ENCODE results near the gene AP3D1.

AP3D1 gene

GRCh38 chr19:2079076-2079864 is 72.1 kb downstream of the AP3D1 start:
- H3K9ac ChIP-seq = 0 out of 2 replicates have a peak overlapping the region, but pooled peaks have one; percentile 29
- H3K4me1 ChIP-seq = peaks cover 100% of the 10 kb centered on the region
- no peak for TF ChIP-seq Cebpa-rat (IDR thresholded peaks at IDR 0.05)
- H3K36me3 ChIP-seq = peaks cover 48% of the 10 kb centered on the region
- H3K27ac ChIP-seq = no peak overlapping the region
- no peaks in the 10 kb centered on the region for H3K9me3 ChIP-seq
- no peaks in the 10 kb centered on the region for H3K27me3 ChIP-seq
- H4K20me1 ChIP-seq = peaks cover 92% of the 10 kb centered on the region
- no peak overlapping the region for H3K4me3 ChIP-seq
- H3K4me2 ChIP-seq = peak overlapping the region; percentile 55

DNA sequence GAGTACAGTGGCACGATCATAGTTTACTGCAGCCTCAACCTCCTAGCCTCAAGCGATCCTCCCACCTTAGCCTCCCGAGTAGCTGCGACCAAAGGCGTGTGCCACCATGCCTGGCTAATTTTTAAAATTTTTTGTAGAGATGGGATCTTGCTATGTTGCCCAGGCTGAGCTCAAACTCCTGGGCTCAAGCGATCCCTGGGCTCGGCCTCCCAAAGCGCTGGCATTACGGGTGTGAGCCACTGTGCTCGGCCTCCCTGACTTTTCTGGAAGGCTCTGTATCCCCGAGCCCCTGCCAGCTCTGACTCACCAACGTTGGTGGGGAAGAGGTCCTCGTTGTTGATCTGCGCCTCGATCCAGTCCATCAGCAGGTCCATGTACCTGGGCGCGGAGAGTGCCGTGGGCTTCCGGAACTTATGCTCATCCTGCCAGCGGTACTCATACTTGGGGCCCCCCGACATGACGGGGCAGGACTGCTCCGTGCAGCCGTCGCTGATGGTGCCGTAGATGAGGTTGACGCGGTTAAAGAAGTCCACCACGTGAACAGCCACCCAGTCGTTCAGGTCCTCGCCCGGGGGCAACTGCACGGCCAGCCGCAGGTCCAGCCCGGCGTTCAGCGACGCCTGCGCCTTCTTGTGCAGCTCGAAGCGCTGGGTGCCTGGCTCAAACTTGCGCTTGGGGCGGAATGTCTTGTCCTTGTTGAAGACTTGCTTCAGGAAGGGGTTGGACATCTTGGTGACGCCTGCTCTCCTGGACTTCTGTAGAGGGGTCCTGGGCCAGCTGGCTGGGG is 73.3 kb downstream of the AP3D1 start:
- Histone ChIP-seq H3K4me3 (no peak overlapping the region), H3K4me1 (peaks cover 100% of the 10 kb centered on the region), H3K27ac (peak overlapping the region; percentile 69; the same call in 1 of the 2 replicates), H3K4me2 (peak overlapping the region; percentile 85), H3K36me3 (peaks cover 55% of the 10 kb centered on the region), H4K20me1 (peaks cover 79% of the 10 kb centered on the region), H3K9me3 (no peaks in the 10 kb centered on the region), H3K9ac (no peak overlapping the region), H3K27me3 (no peaks in the 10 kb centered on the region)
- no peak for TF ChIP-seq Cebpa-rat (IDR thresholded peaks at IDR 0.05)

DNA sequence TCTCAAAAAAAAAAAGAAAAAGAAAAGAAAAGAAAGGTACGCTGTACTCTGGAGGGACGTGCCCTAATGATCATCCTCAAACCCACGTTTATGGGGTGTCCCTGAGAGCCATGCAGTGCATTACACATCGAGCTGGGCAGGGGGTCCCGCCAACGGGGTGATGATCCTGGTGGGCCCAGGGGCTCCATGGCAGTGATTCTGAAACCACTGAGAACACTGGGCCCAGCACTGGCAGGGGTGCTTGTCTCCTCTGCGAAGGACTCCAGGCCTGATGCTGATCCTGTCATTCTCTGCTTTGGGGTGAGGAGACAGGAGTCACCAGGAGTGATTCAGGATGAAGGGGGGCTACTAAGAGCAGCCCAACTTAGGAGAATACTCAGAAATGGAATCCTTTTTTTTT is 74.0 kb downstream of the AP3D1 start:
- peak overlapping the region; percentile 69 for H3K27ac ChIP-seq
- no peak overlapping the region for H3K4me3 ChIP-seq
- no peaks in the 10 kb centered on the region for H3K27me3 ChIP-seq
- no peak for TF ChIP-seq Cebpa-rat (IDR thresholded peaks at IDR 0.05)
- no peak overlapping the region for H3K9ac ChIP-seq
- peak overlapping the region; percentile 85 for H3K4me2 ChIP-seq
- H3K9me3 ChIP-seq = no peaks in the 10 kb centered on the region
- peaks cover 73% of the 10 kb centered on the region for H4K20me1 ChIP-seq
- peaks cover 95% of the 10 kb centered on the region for H3K4me1 ChIP-seq
- H3K36me3 ChIP-seq = peaks cover 61% of the 10 kb centered on the region

- Histone ChIP-seq H3K36me3 (peaks cover 70% of the 10 kb centered on the region), H4K20me1 (peaks cover 64% of the 10 kb centered on the region)
- TF ChIP-seq Cebpa-rat (IDR thresholded peaks at IDR 0.05) = no peak
These were observed 74.8 kb downstream of the AP3D1 start for GRCh38 chr19:2076526-2076944.

DNA sequence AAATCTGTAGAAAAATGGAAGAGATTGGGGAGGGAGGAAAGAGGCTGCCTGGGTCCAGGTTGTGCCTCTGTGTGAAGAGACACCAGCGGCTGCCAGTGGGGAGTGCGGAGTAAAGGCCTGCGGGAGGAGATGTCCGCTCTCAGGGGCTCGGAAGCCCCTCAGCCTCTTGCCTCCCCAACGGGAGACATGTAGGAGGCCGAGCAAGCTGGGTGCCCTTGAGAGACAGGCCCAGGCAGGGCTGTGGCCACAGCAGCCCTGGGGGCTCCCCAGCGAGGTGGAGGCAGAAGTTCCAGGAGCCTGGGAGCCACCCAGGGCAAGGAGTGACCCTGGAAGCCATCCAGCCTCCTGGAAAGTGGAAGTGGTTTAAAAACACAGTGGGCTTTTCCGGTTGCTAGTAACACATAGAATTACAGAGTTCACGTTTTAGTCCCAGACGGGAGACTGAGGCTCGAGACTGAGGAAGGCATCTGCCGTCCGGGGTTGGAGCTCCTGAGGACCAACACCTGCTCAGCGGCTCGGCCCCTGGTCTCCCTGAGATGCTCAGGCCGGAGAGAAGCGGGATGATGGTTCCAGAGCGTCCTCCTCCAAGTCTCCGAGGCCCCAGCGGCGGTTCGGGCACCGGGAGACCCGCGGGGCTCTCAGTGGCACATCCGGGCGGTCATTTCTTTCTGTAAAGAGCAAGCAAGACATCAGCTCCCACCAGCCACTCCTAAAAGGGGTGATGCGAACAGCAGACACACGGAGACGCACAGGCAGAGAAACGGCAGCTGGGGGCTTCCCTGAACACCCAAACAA is 78.4 kb downstream of the AP3D1 start:
- peaks cover 32% of the 10 kb centered on the region for H4K20me1 ChIP-seq
- no peak overlapping the region for H3K4me3 ChIP-seq
- no peak overlapping the region; the same call in 1 of the 2 replicates for H3K4me2 ChIP-seq
- H3K27me3 ChIP-seq = no peaks in the 10 kb centered on the region
- peak overlapping the region; percentile 16; the same call in 1 of the 2 replicates for H3K27ac ChIP-seq
- H3K9ac ChIP-seq = no peak overlapping the region
- H3K36me3 ChIP-seq = peaks cover 52% of the 10 kb centered on the region
- H3K4me1 ChIP-seq = peaks cover 71% of the 10 kb centered on the region
- no peak for TF ChIP-seq Cebpa-rat (IDR thresholded peaks at IDR 0.05)
- no peaks in the 10 kb centered on the region for H3K9me3 ChIP-seq

More at GRCh38 chr19:2076526-2076944, 74.8 kb downstream of the AP3D1 start:
- H3K4me1 ChIP-seq = peaks cover 86% of the 10 kb centered on the region
- no peaks in the 10 kb centered on the region for H3K9me3 ChIP-seq
- peak overlapping the region; percentile 85 for H3K4me2 ChIP-seq
- peak overlapping the region; percentile 80 for H3K27ac ChIP-seq
- peak overlapping the region; percentile 23; the same call in 1 of the 2 replicates for H3K4me3 ChIP-seq
- H3K27me3 ChIP-seq = no peaks in the 10 kb centered on the region
- H3K9ac ChIP-seq = peak overlapping the region; percentile 12; the same call in 1 of the 2 replicates

- Histone ChIP-seq H3K4me2 (no peak overlapping the region), H3K9ac (no peak overlapping the region), H3K27me3 (no peaks in the 10 kb centered on the region), H3K27ac (no peak overlapping the region), H3K4me1 (peaks cover 61% of the 10 kb centered on the region), H3K9me3 (no peaks in the 10 kb centered on the region), H4K20me1 (peaks cover 14% of the 10 kb centered on the region; the same call in 1 of the 2 replicates), H3K36me3 (peaks cover 44% of the 10 kb centered on the region), H3K4me3 (no peak overlapping the region)
- no peak for TF ChIP-seq Cebpa-rat (IDR thresholded peaks at IDR 0.05)
These were observed 80.2 kb downstream of the AP3D1 start for GRCh38 chr19:2070986-2071673.

- H3K27ac ChIP-seq = no peak overlapping the region
- no peak overlapping the region for H3K9ac ChIP-seq
- peaks cover 7% of the 10 kb centered on the region; the same call in 1 of the 2 replicates for H4K20me1 ChIP-seq
- H3K9me3 ChIP-seq = no peaks in the 10 kb centered on the region
- peaks cover 41% of the 10 kb centered on the region for H3K36me3 ChIP-seq
- H3K4me2 ChIP-seq = no peak overlapping the region
- peaks cover 54% of the 10 kb centered on the region for H3K4me1 ChIP-seq
- no peaks in the 10 kb centered on the region for H3K27me3 ChIP-seq
- H3K4me3 ChIP-seq = no peak overlapping the region
- no peak for TF ChIP-seq Cebpa-rat (IDR thresholded peaks at IDR 0.05)
These were observed 80.9 kb downstream of the AP3D1 start for GRCh38 chr19:2070436-2070827.

- no peaks in the 10 kb centered on the region for H3K9me3 ChIP-seq
- H3K9ac ChIP-seq = no peak overlapping the region
- H3K4me3 ChIP-seq = no peak overlapping the region
- no peaks in the 10 kb centered on the region for H3K36me3 ChIP-seq
- no peaks in the 10 kb centered on the region for H4K20me1 ChIP-seq
- no peak for TF ChIP-seq Cebpa-rat (IDR thresholded peaks at IDR 0.05)
- peak overlapping the region; percentile 37 for H3K27ac ChIP-seq
- no peaks in the 10 kb centered on the region for H3K27me3 ChIP-seq
- peaks cover 69% of the 10 kb centered on the region for H3K4me1 ChIP-seq
- peak overlapping the region; percentile 93 for H3K4me2 ChIP-seq
These were observed 86.4 kb downstream of the AP3D1 start for GRCh38 chr19:2064788-2065524.
